ENCODE data around the gene CXXC1. TPM values are rescaled to one million over a fixed set of nuclear protein-coding genes. Genes with fewer than 3 reads are reported as not detected.

The CXXC1 gene
- total and polyA plus RNA-seq, 2 of the 13 experiments (the other 11 are each of a cell fraction or from before 2014, with no cell fraction given): 32.9 to 39.0 TPM

- peak; percentile 49; the same call in 1 of the 2 replicates for TF ChIP-seq ZNF580 (CRISPR knock-in tag; IDR thresholded peaks at IDR 0.05; ENCODE audit: borderline replicate concordance, low read depth)
- TF ChIP-seq PRDM10 (CRISPR knock-in tag; IDR thresholded peaks at IDR 0.05; ENCODE audit: low read depth): peak; percentile 85
- peak; percentile 100 for TF ChIP-seq ZNF263 (CRISPR knock-in tag; IDR thresholded peaks at IDR 0.05)
- TF ChIP-seq ZNF563 (CRISPR knock-in tag; IDR thresholded peaks at IDR 0.05): no peak
- TF ChIP-seq GMEB2 (CRISPR knock-in tag; IDR thresholded peaks at IDR 0.05; ENCODE audit: low read depth): peak; percentile 82
- TF ChIP-seq ZNF639 (CRISPR knock-in tag; conservative IDR thresholded peaks at IDR 0.05): peak; percentile 79; the same call in 1 of the 2 replicates
- TF ChIP-seq MAZ (IDR thresholded peaks at IDR 0.05; ENCODE audit: borderline replicate concordance, low read depth, low read length): peak; percentile 55; the same call in 1 of the 2 replicates
- TF ChIP-seq MAZ (CRISPR knock-in tag; IDR thresholded peaks at IDR 0.05; ENCODE audit: low read depth): peak; percentile 40
- peak; percentile 53; the same call in 1 of the 2 replicates for TF ChIP-seq ZNF761 (CRISPR knock-in tag; conservative IDR thresholded peaks at IDR 0.05)
- peak; percentile 62; the same call in 1 of the 2 replicates for TF ChIP-seq ERF (CRISPR knock-in tag; IDR thresholded peaks at IDR 0.05)
- no peak for TF ChIP-seq HNRNPUL1 (IDR thresholded peaks at IDR 0.05; ENCODE audit: low read depth, low read length)
- peak; percentile 43; the same call in 1 of the 2 replicates for TF ChIP-seq ZHX2 (IDR thresholded peaks at IDR 0.05; ENCODE audit: low read depth)
- TF ChIP-seq ZHX2 (CRISPR knock-in tag; IDR thresholded peaks at IDR 0.05; ENCODE audit: borderline replicate concordance): no peak
- TF ChIP-seq ZNF691 (CRISPR knock-in tag; IDR thresholded peaks at IDR 0.05; ENCODE audit: borderline replicate concordance, low read depth): peak; percentile 45; the same call in 1 of the 2 replicates
These were observed 6.1 kb downstream of the CXXC1 start, which contains the start of gene MBD1 (continued) for GRCh38 chr18:50281295-50281971.
